ENCODE measurements around the gene SEPTIN8.

DNA sequence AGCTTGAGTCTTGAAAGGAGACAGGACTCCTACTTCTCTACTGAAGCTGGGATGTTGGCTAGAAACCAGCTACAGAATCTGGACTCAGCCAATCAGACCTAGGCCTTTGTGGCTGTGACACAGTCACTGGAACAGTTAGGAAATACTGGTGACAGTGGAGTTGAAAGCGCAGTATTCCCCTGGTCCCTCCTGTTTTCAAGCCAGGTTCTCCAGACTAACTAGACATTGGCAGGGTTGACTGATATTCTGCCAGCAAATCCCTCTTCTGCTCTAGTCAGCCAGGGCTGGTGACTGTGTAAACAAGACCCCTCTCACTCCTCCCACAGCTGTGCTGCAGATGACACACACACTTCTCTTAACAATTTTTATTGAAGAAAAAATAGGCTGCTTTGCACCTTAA lies 44.8 kb upstream of the SEPTIN8 start:
- TF ChIP-seq MYC (IDR thresholded peaks at IDR 0.05; ENCODE audit: insufficient read depth, insufficient read length, insufficient replicate concordance, low read length, severe bottlenecking) (no peak), RELA (IDR thresholded peaks at IDR 0.05; ENCODE audit: borderline replicate concordance, partially characterized antibody) (no peak), CREB1 (IDR thresholded peaks at IDR 0.05; ENCODE audit: low read depth) (no peak), BHLHE40 (IDR thresholded peaks at IDR 0.05; ENCODE audit: borderline replicate concordance in 1 of 2, low read depth in 2 of 2, low read length in 1 of 2) (no peak)
- TF ChIP-seq, protein P1, sequence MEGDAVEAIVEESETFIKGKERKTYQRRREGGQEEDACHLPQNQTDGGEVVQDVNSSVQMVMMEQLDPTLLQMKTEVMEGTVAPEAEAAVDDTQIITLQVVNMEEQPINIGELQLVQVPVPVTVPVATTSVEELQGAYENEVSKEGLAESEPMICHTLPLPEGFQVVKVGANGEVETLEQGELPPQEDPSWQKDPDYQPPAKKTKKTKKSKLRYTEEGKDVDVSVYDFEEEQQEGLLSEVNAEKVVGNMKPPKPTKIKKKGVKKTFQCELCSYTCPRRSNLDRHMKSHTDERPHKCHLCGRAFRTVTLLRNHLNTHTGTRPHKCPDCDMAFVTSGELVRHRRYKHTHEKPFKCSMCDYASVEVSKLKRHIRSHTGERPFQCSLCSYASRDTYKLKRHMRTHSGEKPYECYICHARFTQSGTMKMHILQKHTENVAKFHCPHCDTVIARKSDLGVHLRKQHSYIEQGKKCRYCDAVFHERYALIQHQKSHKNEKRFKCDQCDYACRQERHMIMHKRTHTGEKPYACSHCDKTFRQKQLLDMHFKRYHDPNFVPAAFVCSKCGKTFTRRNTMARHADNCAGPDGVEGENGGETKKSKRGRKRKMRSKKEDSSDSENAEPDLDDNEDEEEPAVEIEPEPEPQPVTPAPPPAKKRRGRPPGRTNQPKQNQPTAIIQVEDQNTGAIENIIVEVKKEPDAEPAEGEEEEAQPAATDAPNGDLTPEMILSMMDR (IDR thresholded peaks at IDR 0.05 in 2 of 3, conservative IDR thresholded peaks at IDR 0.05 in 1 of 3; ENCODE audit: control insufficient read depth in 2 of 3, extremely low read depth in 1 of 3, insufficient read depth in 1 of 3, low read depth in 3 of 3, low read length in 3 of 3), result no peak
- TF ChIP-seq, protein P2, sequence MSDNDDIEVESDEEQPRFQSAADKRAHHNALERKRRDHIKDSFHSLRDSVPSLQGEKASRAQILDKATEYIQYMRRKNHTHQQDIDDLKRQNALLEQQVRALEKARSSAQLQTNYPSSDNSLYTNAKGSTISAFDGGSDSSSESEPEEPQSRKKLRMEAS (IDR thresholded peaks at IDR 0.05; ENCODE audit: low read depth, low read length), result no peak
- TF ChIP-seq, protein P3, sequence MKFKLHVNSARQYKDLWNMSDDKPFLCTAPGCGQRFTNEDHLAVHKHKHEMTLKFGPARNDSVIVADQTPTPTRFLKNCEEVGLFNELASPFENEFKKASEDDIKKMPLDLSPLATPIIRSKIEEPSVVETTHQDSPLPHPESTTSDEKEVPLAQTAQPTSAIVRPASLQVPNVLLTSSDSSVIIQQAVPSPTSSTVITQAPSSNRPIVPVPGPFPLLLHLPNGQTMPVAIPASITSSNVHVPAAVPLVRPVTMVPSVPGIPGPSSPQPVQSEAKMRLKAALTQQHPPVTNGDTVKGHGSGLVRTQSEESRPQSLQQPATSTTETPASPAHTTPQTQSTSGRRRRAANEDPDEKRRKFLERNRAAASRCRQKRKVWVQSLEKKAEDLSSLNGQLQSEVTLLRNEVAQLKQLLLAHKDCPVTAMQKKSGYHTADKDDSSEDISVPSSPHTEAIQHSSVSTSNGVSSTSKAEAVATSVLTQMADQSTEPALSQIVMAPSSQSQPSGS (IDR thresholded peaks at IDR 0.05; ENCODE audit: low read length), result no peak

Data from GM12878 (cell line).